Measurements from ENCODE around the gene CARD11.

GRCh38 chr7:2982831-2983230 lies 60.8 kb downstream of the CARD11 start:
- TF ChIP-seq CTCF (IDR thresholded peaks at IDR 0.05) (no peak), POLR2A (IDR thresholded peaks at IDR 0.05) (no peak)

Data from heart left ventricle (tissue), 13 donors.